Stimulated activated CD4-positive, alpha-beta T cell treated with anti-CD3 and anti-CD28 coated beads, Interleukin-2, amount 100 ng/mL, for 4 hours (primary cell): ENCODE results near the gene FMN1.

Experiments used
- DNase-seq: peaks from one replicate; pipeline ENCODE4 v3.0.0-alpha.2; 2020; ENCODE audit warnings: low read depth

The FMN1 gene

GRCh38 chr15:32928876-32929275 is 265.6 kb downstream of the FMN1 start:
- no peak for DNase-seq

- no peak for DNase-seq
These were observed 267.4 kb downstream of the FMN1 start for GRCh38 chr15:32927124-32927523.

GRCh38 chr15:32923176-32923575 is 271.3 kb downstream of the FMN1 start:
- no peak for DNase-seq

- no peak for DNase-seq
These were observed 272.0 kb downstream of the FMN1 start for GRCh38 chr15:32922541-32922940.

- DNase-seq: no peak
These were observed 274.6 kb downstream of the FMN1 start for GRCh38 chr15:32919749-32920414.

GRCh38 chr15:32918547-32918946 is 276.0 kb downstream of the FMN1 start:
- no peak for DNase-seq

GRCh38 chr15:32910839-32911238 is 283.7 kb downstream of the FMN1 start:
- DNase-seq: no peak

- DNase-seq: no peak
These were observed 285.1 kb downstream of the FMN1 start for GRCh38 chr15:32909431-32909830.

GRCh38 chr15:32908872-32909271 is 285.6 kb downstream of the FMN1 start:
- no peak for DNase-seq

GRCh38 chr15:32908135-32908801 is 286.2 kb downstream of the FMN1 start:
- DNase-seq: no peak

- no peak for DNase-seq
These were observed 289.0 kb downstream of the FMN1 start for GRCh38 chr15:32905481-32905880.

GRCh38 chr15:32904448-32904847 is 290.1 kb downstream of the FMN1 start:
- no peak for DNase-seq

- no peak for DNase-seq
These were observed 290.8 kb downstream of the FMN1 start for GRCh38 chr15:32903591-32904290.

- no peak for DNase-seq
These were observed 292.5 kb downstream of the FMN1 start for GRCh38 chr15:32901995-32902394.

GRCh38 chr15:32901192-32901591 is 293.3 kb downstream of the FMN1 start:
- DNase-seq: no peak

- DNase-seq: no peak
These were observed 295.4 kb downstream of the FMN1 start for GRCh38 chr15:32899126-32899596.

- DNase-seq: no peak
These were observed 296.1 kb downstream of the FMN1 start for GRCh38 chr15:32898414-32898813.

- DNase-seq: no peak
These were observed 301.1 kb downstream of the FMN1 start for GRCh38 chr15:32893421-32893820.

- no peak for DNase-seq
These were observed 305.3 kb downstream of the FMN1 start for GRCh38 chr15:32889214-32889613.

GRCh38 chr15:32888221-32888761 is 306.2 kb downstream of the FMN1 start:
- DNase-seq: no peak

- no peak for DNase-seq
These were observed 307.4 kb downstream of the FMN1 start for GRCh38 chr15:32887090-32887489.

GRCh38 chr15:32886459-32886858 is 308.1 kb downstream of the FMN1 start:
- no peak for DNase-seq

GRCh38 chr15:32885713-32886112 is 308.8 kb downstream of the FMN1 start:
- DNase-seq: no peak
